HG02678 (cell line): Measurements from ENCODE around the gene SLC16A2.

Experiments
- ATAC-seq: cut with Tn5 transposase; IDR thresholded peaks from one replicate; pipeline ENCODE4 v1.9.1; 2021; ENCODE audit warnings: mild to moderate bottlenecking, moderate library complexity; ENCODE audit not compliant: unreplicated experiment

Gene SLC16A2

DNA sequence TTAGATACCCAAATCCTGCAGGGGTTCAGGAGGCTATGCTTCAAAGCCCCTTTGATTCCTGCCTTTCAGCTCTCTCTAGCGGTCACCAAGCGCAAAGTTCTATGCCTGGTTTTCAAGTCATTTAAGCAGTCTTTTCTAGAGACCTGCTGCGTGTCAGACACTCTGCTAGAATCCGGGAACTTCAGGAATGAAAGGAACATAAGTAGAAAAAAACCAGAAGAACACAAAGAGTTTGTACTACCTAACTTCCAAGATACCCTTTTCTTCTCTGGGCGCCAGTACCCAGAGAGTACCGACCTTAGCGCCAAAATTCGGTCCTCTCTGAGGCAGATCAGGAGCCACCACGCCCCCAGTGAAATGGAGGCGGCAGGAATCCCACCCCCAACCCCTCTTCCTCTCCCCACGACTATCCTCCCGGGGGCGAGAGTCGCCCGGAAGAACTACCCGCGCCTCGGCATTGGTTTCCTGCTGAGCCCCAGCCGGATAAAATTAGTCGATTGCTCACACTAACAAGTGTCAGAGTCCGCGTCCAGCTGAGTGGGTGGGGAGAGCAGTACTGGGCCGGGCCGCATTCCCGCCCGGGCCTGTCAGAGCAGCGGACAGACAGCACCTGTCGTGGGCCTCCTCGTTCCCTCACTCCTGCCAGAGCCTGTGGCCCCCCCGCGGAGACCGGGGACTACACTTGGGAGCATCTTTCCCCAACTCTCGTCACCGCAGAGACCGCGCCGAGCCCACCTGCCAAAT lies 114.3 kb downstream of the SLC16A2 start:
- peak; percentile 21 for ATAC-seq

DNA sequence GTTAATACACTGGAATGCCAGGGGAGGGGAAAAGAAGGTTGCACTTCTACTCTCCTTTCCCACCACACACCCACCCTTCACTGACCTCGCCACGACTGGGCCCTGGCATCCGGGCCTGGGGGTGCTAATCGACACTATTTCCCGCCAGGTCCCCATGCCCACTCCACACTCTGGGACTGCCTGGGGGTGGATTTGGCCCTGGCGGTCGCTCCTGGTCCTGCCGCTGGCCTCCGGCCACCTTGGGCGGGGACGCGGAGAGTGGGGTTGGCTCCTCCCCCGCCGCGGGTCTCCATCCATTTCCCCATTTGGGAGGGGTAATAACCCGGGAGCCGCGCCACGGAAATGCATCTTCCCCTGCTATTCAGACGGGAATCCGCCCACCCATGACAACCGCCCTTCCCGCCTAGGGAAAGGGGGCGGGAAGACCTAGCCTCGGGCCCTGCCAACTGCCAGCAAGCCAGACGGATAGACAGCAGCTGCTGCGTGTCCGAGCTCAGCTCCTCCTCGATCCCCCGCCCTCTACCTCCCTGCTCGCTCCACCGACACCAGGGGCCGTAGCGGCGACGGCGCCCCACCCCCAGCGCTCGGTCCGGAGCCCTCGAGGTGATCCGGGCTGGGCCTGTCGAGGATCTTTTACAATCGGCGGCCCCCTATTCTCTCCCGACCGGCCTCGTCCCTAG lies 115.0 kb downstream of the SLC16A2 start:
- ATAC-seq = peak; percentile 63

GRCh38 chrX:74536832-74537371 lies 115.6 kb downstream of the SLC16A2 start:
- ATAC-seq = peak; percentile 28

DNA sequence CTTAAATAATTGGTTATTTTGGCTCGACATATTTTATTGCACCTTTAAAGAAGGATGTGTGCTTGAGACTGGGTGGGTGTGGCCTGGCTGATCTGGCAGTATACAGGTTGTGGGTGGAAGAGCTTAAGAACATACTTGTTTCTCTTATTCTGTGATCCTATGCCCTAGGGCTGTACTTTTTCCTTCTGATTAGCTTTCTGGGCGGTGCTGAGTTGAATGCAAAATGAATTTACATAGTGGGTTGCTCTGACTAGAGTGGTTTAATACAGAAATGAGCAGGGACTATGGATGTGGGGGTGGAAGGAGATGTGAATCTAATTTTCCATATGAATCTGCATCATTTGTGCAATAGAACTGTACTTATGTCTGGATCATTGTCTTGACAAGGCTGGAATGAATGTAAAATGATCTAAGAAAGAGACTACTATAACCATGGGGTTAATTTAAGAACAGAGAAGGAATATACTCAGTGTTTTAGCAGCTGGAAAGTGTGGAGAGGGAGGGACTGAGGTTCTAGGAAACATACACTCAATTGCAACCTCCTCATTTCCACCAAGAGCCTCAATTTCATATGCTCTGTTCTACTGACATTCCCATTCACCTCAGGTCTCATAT lies 119.4 kb downstream of the SLC16A2 start:
- no peak for ATAC-seq

- ATAC-seq = no peak
These were observed 124.7 kb downstream of the SLC16A2 start for GRCh38 chrX:74545880-74546523.

DNA sequence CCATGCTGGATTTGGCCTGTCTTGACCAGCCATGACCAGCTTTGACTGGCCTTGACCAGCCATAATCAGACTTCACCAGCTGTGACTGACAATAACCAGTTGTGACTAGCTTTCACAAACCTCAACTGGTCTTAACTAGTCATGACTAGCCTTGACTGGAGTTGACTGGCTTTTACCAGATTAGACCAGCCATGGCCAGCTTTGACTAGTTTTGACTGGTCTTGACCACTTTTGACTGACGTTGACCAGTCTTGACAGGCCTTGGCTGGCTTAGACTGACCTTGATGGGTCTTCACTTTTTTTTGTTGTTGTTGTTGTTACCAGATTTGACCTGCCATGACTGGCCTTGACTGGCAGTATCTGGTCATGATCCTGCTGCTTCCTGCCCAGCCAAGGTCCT lies 125.7 kb downstream of the SLC16A2 start:
- no peak for ATAC-seq

- ATAC-seq = peak; percentile 96
These were observed 129.1 kb downstream of the SLC16A2 start for GRCh38 chrX:74550295-74550802.

DNA sequence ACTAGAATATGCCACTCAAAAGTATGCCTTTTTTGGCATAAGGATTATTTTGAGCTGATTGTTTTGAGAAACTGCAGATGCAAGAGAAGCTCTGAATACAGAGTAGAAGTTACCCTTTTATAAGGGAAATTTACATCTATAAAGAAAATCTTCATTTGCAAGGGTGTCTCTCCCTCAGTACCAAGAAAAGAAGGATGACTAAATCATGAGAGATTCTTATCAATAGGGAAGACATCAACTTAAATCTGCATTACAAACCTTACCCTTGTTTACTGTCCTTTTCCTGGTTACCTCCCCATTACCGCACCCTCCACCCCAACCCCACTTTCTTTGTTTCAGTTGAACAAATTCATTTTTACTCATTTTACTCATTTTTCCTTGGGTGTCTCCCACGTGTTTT lies 130.6 kb downstream of the SLC16A2 start:
- no peak for ATAC-seq

DNA sequence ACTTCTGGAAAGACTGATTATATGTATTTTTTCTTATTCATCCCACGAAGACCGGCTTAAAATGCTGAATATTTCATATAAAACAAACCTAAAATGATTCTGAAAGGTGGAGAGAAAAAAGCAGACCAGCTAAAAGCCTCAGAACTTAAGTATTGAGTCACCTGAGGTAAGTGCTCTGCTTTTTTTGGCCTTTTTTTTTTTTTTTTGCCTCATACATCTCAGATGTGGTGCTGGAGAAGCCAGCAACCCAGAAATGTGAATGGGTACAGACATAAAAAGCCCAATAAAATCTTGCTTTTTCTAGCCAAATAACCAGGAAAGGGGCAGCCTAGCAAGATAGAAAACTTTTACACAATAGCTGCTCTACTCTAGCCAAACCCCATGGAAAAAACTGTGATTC lies 136.1 kb downstream of the SLC16A2 start:
- no peak for ATAC-seq

DNA sequence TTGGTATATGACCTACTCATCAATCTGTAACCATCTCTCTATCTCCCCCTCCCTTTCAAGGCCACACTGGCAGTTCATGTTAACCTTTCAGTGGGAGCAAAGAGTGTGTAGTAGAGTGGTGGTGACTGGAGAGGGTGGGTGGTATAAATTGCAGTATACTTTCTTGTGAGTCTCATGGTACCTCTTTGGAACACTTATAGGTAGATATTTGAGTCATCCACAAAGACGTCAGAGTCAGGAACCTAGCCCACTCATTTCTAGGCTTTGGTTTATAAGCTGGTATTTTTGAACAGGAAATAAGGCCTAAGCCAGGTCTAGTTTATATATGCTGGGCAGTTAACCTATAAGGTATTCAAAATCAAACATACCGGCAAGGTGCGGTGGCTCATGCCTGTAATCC lies 156.8 kb downstream of the SLC16A2 start:
- ATAC-seq = no peak

DNA sequence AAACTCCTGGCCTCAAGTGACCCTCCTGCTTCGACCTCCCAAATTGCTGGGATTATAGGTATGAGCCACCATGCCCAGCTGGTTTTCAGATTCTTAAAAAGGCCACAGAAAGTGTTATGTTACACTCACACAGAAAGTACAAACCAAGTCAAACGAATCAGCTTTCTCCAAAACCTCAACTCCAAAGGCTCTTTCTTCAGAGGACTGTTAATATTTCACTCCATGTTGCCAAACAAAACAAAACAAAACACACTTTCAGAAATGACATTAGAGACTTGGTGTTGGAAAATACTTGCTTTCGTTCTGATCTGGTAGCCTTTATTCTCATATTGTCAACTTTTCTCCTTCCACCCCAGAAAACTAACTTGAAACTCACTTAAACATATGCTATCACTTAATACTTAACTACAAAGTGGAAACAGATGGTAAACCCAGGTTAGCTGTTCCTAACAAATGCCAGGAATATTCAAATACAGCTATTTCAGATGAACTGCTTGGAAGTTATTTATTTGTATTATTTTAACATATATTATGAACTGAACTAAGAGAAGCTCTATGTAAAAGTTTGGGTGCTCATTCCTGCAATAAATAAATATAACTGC lies 158.4 kb downstream of the SLC16A2 start:
- ATAC-seq = no peak
